ENCODE results near the gene ABCC6.

ABCC6 gene

DNA sequence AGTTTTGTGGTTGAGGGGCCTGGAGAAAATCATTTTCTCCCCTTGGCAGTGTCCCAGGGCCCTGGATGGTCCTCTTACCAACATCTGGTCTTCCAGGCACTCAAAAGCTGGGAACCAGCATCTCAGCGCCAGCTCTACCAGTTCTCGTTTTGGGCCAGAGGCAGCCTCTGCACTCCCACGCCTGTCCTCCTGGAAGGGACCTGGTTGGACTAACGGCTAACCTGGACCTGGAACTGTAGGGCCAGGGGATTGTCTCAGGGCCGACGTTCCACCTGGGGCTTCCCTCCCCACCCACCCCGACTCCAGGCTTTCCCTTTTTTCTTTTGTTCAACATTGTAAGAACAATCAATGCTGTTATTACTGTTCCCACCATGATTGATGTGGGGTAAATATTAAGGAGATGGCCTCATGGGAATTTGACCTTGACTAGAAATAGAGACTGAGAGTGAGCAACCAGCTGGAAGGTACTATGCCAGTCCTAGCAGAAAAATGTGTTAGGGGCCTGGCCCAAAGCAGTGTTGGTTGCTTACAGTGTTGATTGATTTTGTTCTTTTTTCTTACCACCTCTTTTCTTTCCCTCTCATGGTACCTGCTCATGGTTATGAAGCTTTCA lies 81.4 kb downstream of the ABCC6 start:
- TF ChIP-seq, protein P1, sequence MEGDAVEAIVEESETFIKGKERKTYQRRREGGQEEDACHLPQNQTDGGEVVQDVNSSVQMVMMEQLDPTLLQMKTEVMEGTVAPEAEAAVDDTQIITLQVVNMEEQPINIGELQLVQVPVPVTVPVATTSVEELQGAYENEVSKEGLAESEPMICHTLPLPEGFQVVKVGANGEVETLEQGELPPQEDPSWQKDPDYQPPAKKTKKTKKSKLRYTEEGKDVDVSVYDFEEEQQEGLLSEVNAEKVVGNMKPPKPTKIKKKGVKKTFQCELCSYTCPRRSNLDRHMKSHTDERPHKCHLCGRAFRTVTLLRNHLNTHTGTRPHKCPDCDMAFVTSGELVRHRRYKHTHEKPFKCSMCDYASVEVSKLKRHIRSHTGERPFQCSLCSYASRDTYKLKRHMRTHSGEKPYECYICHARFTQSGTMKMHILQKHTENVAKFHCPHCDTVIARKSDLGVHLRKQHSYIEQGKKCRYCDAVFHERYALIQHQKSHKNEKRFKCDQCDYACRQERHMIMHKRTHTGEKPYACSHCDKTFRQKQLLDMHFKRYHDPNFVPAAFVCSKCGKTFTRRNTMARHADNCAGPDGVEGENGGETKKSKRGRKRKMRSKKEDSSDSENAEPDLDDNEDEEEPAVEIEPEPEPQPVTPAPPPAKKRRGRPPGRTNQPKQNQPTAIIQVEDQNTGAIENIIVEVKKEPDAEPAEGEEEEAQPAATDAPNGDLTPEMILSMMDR (IDR thresholded peaks at IDR 0.05; ENCODE audit: low read depth, low read length), result no peak
- TF ChIP-seq, protein P2, sequence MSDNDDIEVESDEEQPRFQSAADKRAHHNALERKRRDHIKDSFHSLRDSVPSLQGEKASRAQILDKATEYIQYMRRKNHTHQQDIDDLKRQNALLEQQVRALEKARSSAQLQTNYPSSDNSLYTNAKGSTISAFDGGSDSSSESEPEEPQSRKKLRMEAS (IDR thresholded peaks at IDR 0.05; ENCODE audit: low read depth, low read length), result no peak
- TF ChIP-seq MYC (IDR thresholded peaks at IDR 0.05; ENCODE audit: low read depth, low read length), result no peak
- TF ChIP-seq POLR2A (IDR thresholded peaks at IDR 0.05; ENCODE audit: extremely low read depth, insufficient read length), result no peak
- no peak for DNase-seq (ENCODE audit: low read depth)
- no peak overlapping the region for H3K4me3 ChIP-seq (ENCODE audit: low read depth, low read length)

DNA sequence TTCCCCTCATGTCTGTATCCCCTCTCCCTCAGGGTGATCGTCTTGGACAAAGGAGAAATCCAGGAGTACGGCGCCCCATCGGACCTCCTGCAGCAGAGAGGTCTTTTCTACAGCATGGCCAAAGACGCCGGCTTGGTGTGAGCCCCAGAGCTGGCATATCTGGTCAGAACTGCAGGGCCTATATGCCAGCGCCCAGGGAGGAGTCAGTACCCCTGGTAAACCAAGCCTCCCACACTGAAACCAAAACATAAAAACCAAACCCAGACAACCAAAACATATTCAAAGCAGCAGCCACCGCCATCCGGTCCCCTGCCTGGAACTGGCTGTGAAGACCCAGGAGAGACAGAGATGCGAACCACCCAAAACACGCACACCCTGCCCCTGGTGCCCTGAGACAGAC lies 82.2 kb downstream of the ABCC6 start:
- no peak for DNase-seq (ENCODE audit: low read depth)
- H3K4me3 ChIP-seq (ENCODE audit: low read depth, low read length), result no peak overlapping the region
- TF ChIP-seq, protein P1 (IDR thresholded peaks at IDR 0.05; ENCODE audit: low read depth, low read length), result no peak
- no peak for TF ChIP-seq MYC (IDR thresholded peaks at IDR 0.05; ENCODE audit: low read depth, low read length)
- TF ChIP-seq, protein P2 (IDR thresholded peaks at IDR 0.05; ENCODE audit: low read depth, low read length), result no peak
- no peak for TF ChIP-seq POLR2A (IDR thresholded peaks at IDR 0.05; ENCODE audit: extremely low read depth, insufficient read length)

DNA sequence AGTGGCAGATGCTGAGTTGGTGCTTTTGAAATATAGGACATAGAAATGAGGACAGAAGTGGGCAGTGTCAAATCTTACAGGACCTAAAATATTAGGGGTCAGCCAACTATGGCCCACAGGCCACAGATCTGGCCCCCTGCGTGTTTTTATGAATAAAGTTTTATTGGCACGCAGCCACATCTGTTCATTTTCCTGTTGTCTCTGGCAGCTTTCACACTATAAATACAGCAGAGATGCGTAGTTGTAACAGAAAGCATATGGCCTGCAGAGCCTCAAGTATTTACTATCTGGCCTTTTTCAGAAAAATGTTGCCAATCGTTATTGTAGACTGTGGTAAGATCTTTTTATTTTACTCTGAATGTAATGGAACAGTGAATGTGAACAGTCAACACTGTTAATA lies 82.8 kb downstream of the ABCC6 start:
- TF ChIP-seq MYC (IDR thresholded peaks at IDR 0.05; ENCODE audit: low read depth, low read length) (no peak), POLR2A (IDR thresholded peaks at IDR 0.05; ENCODE audit: extremely low read depth, insufficient read length) (no peak)
- TF ChIP-seq, protein P2 (IDR thresholded peaks at IDR 0.05; ENCODE audit: low read depth, low read length), result no peak
- TF ChIP-seq, protein P1 (IDR thresholded peaks at IDR 0.05; ENCODE audit: low read depth, low read length), result no peak
- no peak for DNase-seq (ENCODE audit: low read depth)
- no peak overlapping the region for H3K4me3 ChIP-seq (ENCODE audit: low read depth, low read length)

DNA sequence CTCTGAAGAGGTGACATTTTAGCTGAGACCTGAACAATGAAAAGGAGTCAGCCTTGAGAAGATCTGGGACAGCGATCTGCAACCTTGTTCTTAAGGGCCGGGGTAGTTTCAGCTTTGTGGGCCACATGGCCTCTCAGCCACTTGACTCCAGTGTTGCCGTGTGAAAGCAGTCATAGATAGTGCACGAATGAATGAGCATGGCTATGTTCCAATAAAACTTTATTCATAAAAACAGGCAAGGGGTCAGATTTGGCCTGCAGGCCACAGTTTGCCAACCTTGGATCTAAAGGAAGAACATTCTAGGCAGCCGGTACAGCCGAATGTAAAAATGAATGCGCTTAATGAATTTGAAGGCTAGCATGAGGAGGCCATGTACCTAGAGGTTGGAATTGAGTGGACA lies 83.5 kb downstream of the ABCC6 start:
- TF ChIP-seq, protein P1 (IDR thresholded peaks at IDR 0.05; ENCODE audit: low read depth, low read length), result no peak
- no peak for TF ChIP-seq MYC (IDR thresholded peaks at IDR 0.05; ENCODE audit: low read depth, low read length)
- TF ChIP-seq, protein P2 (IDR thresholded peaks at IDR 0.05; ENCODE audit: low read depth, low read length), result no peak
- no peak for DNase-seq (ENCODE audit: low read depth)
- H3K4me3 ChIP-seq (ENCODE audit: low read depth, low read length), result no peak overlapping the region

- no peak for DNase-seq (ENCODE audit: low read depth)
- H3K4me3 ChIP-seq (ENCODE audit: low read depth, low read length), result no peak overlapping the region
- no peak for TF ChIP-seq POLR2A (IDR thresholded peaks at IDR 0.05; ENCODE audit: extremely low read depth, insufficient read length)
- TF ChIP-seq, protein P1 (IDR thresholded peaks at IDR 0.05; ENCODE audit: low read depth, low read length), result no peak
- TF ChIP-seq, protein P2 (IDR thresholded peaks at IDR 0.05; ENCODE audit: low read depth, low read length), result no peak
- no peak for TF ChIP-seq MYC (IDR thresholded peaks at IDR 0.05; ENCODE audit: low read depth, low read length)
Observed at GRCh38 chr16:16139061-16139460, 84.2 kb downstream of the ABCC6 start.

Measured in NB4 (cell line).